HCEC 1CT (cell line): Measurements from ENCODE around the gene LAMP5.

Source experiments
- DNase-seq: peaks from one replicate; pipeline ENCODE4 v3.0.0-alpha.2; 2017

The LAMP5 gene

DNA sequence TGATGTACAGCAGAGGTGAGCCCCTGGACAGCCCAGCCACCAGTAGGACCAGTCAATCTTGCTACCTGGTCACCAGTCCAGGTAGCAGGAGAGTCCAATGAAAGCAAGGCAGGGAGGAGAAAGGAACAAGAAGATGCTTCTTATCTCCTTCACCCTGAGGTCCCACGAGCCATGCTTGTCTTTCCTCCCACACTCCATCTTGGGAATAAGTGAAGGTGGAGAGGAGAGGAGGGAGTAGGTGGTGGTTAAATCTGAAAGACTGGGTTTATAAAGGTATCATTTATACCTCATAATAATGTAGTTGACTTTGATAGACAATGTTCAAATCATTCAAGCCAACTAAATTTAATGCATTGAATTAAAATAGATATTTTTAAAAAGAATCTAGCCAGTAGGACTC lies 35.9 kb downstream of the LAMP5 start:
- DNase-seq: no peak

DNA sequence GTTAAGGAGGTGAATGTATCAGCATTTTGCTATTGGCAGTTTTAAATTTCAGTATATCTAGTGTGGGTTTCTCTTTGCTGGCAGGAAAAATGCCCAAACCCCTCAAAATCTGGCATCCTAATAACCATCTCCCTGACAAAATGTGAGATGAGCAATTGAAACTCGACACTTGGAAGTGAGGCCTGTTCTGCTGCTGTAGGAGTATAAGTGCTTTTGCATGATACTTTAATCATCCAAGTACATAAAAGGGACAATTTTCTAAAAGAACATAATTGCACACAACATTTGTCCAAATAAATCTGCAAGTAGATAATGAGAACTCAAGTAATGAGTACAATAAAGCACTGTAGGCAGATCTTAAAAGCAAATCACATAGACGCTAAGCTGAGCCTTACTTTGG lies 36.5 kb downstream of the LAMP5 start:
- no peak for DNase-seq

GRCh38 chr20:9551808-9552550 lies 37.6 kb downstream of the LAMP5 start:
- no peak for DNase-seq

DNA sequence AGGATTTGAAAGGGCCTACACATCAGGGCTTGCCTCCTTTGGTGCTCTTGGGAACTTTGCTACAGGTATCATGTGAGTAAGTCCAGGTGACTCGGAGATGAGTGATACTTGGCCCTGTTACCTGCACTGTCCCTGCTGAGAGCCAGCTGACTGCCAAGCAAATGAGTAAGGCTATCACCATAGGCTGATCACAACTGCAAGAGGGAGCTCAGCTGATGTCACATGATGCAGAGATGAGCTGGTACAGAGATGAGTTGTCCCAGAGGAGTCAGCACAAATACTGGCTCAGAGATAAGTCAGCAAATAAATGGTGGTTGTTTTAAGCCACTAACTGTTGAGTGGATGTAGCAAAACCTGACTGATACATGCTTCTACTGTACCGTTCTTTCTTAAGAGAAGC lies 41.4 kb downstream of the LAMP5 start:
- peak; percentile 52 for DNase-seq

GRCh38 chr20:9557411-9557810 lies 43.0 kb downstream of the LAMP5 start:
- no peak for DNase-seq

DNA sequence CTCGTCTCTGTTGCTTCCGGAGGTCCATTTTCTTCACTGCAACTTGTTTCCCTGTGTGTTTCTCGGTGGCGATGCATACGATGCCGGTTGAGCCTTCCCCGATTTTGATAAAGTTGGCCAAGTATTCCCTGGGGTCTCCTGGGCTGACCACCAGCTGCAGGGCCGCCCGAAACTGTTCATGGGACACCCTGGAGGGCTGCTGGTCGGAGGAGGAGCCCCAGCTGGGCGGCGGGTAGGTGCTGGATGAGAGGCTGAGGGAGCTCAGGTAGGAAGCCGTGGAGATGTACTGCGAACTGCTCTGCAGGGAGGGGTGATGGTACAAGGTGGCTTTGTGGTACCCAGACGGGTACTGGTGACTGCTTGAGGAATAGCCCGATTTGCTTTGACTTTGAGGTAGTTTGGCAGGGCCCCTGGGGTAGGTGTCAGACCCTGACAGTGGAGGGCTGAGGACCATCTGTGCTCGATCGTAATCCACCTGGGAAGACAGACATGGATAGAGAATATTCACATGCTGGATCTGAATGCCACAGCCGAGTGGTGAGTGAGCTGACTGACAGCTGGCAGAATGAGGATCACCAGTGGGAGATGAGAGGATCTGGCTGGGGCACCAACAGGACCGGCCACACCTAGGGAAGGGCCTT lies 51.6 kb downstream of the LAMP5 start:
- no peak for DNase-seq

GRCh38 chr20:9566977-9567376 lies 52.6 kb downstream of the LAMP5 start:
- no peak for DNase-seq

DNA sequence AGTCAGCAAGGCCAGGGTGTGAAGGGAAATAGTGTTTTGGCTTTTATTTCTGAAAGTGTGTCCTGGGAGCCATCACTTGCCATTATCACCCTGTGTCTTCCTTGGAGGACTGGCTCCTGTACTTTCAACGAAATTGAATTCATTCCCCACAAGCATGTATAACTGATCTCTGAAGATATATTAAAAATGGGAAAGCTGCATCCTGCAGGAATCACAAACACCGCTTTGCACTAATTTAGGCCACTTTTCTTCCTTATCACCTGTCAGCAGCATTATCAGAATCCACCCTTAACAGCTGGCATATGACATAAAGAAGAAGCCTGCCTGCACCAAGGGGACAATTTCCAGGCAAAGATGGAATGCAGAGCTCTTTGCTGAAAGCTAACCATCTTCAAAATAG lies 56.2 kb downstream of the LAMP5 start:
- DNase-seq: no peak

DNA sequence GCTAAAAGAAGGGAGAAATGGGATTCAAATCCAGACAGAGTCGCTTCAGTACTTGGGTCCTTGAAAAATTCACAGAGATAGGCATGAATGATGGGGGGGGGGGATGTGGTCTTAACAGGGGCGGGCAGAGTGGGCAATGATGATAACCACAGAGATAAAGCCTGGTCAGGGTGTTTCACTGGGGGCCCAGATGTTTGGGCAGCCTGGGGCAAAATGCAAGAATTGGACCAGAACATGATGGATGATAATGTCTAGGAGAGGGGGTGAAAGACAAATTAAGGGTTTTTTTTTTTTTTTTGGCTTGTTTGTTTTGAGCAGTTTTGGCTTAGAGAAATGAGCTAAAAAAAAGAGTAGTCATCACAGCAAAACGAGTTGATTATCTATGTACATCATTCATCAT lies 57.4 kb downstream of the LAMP5 start:
- no peak for DNase-seq

DNA sequence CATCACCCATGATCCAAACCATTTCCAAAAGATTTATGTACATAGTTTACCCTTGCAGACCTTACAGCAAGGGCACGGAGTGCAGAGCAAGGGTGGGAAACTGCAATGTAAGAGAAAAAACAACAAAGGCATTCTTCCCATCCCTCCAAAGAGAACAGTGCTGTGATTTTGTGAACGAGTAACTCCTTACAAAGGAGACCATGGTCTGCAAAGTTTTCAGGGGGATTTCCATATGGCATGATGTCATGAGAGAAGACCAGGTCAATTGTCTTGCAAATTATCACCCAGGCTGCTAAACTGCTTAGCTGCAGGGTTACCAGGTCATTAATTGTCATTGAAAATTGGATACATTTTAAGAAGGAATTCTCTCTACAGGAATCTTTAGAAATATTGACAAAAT lies 58.3 kb downstream of the LAMP5 start:
- no peak for DNase-seq

- no peak for DNase-seq
These were observed 59.2 kb downstream of the LAMP5 start for GRCh38 chr20:9573335-9574151.

DNA sequence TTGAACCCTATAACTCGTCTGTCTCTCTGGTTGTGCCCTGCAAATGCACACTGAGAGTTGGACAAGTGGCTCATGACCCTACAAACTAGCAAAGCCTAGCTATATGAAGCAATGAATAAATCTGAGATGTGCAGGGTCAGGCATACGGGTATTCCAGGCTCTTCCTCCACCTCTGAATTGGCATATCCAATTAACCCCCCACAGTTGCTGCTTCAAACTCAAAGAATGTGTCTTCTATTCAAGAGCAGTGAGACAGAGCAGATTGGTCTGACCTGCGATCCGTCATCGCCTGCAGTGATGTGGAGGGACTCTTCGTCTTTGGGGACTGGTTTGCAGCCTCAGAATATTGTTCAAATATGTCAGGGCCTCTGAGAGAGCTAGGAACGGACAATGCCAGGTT lies 59.8 kb downstream of the LAMP5 start:
- DNase-seq: no peak

DNA sequence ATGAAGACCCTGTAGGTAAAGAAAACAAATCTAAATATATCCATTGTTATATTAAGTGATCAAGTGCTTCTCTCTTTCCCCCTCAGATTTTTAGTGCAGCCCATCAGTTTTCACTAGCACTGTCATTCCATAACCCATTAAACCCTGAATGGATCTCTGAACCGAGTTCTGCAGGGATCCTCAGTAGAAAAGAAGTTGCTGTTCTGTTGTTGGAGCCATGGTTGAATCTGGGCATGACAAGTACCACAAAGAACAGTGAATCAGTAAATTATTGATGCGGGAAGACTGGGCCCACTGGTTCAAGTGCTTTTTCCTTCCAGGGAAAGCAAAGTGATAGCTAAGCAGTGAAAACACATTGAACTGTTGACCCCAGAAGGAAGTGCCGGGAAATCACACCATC lies 60.4 kb downstream of the LAMP5 start:
- no peak for DNase-seq

DNA sequence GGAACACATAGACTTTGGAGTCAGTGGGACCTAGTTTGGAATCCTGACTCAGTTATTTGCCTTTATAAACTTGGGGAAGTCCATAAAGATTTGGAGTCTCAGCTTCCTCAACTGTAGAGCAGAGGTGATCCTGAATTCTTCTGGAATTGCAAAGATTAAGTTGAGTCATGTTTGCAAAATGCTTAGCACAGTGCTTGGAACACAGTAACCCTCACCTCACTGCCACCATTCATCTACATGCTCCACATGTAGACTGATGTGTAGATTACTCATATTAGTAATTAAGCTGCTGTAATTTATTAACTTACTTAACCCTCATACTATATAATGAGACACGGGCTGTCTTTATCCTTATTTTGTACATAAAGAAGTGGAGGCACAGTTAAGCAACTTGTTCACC lies 61.4 kb downstream of the LAMP5 start:
- DNase-seq: no peak

- no peak for DNase-seq
These were observed 62.3 kb downstream of the LAMP5 start for GRCh38 chr20:9576695-9577094.

GRCh38 chr20:9577397-9577796 lies 63.0 kb downstream of the LAMP5 start:
- DNase-seq: no peak

GRCh38 chr20:9578594-9578993 lies 64.2 kb downstream of the LAMP5 start:
- DNase-seq: no peak
